Pancreas (tissue), 10 donors: ENCODE results near the gene POLR3H. TPM values are rescaled to one million over a fixed set of nuclear protein-coding genes. Genes with fewer than 3 reads are reported as not detected.

Experiments used
- ATAC-seq, 4 donors: fragments of 200-7000 bp; cut with Tn5 transposase; one replicate each; pipeline versions ENCODE4 v1.8.0 to v1.9.1; 2020; ENCODE audit warnings: mild to moderate bottlenecking in 4 of 4, moderate library complexity in 4 of 4
- DNase-seq, 6 donors: peaks; one replicate each; pipeline ENCODE4 v3.0.0-alpha.2; 2020
- FAIRE-seq: peaks from 2 replicates; lab custom pipeline; 2012; peaks lifted over from hg19 to GRCh38; lab: Jason Lieb, UNC
- H3K27ac ChIP-seq, 4 donors: fragments of 200-600 bp; sonication (generic); 1 replicate in 3 of 4; 2 replicates in 1 of 4; pipeline versions ENCODE4 v1.5.0 to v1.8.0; 2020
- H3K27me3 ChIP-seq, 4 donors: fragments of 200-600 bp; one replicate each; pipeline ENCODE4 v1.8.0; 2021
- H3K36me3 ChIP-seq, 3 donors: fragments of 200-600 bp; sonication (generic) in 1 of 3; one replicate each; pipeline versions ENCODE4 v1.5.0 to v1.8.0; 2020 to 2021
- H3K4me1 ChIP-seq, 3 donors: fragments of 200-600 bp; one replicate each; pipeline ENCODE4 v1.8.0; 2021
- H3K4me3 ChIP-seq, 4 donors: fragments of 200-600 bp; sonication (generic) in 2 of 4; one replicate each; pipeline versions ENCODE4 v1.5.0 to v1.8.0; 2020 to 2021
- H3K9me3 ChIP-seq, 4 donors: fragments of 200-600 bp; one replicate each; pipeline ENCODE4 v1.8.0; 2021
- CTCF ChIP-seq, 4 donors: fragments of 200-600 bp; sonication (generic) in 3 of 4; IDR thresholded peaks; one replicate each; pipeline versions ENCODE4 v1.5.0 to v1.8.0; 2021; ENCODE audit warnings: antibody characterized with exemption in 4 of 4
- WGBS, 2 donors: extraction: QIAGEN DNeasy Blood & Tissue Kit; methylation state at CpG; one replicate each; pipeline ENCODE4 v1.1.7; 2013; 5-methylcytosine and 5-hydroxymethylcytosine counted together
- intact Hi-C, 3 donors: fragments of 100-400 bp; cut with DNase I; formaldehyde crosslinking; loops; one replicate each; pipeline versions ENCODE4 v1.11.1 to v1.14.2; 2022
- polyA plus RNA-seq, 2 donors: library from polyadenylated mRNA; stranded (reverse); fragments of 200-250 nt; gene quantifications; one replicate each; pipeline ENCODE4 v1.2.3, GENCODE V29; 2013
- total RNA-seq, 6 donors: library from RNA; stranded (reverse); fragmentation: NEBNext Ultra II Directional in 4 of 6; extraction: Animal tissue kit (Norgen Biotek cat#: 25700) in 4 of 6; gene quantifications; one replicate each; pipeline versions ENCODE4 v1.2.1 to v1.2.4, GENCODE V29; 2021 to 2023
- donor health status: healthy with polysubstance abuse.
- donor health status: DM: no; HTN: no; CAD: no; lungs with moderate emphysema.
- donor health status: DM: no; HTN: no; CAD: no.
- donor health status: control.
- donor health status: control.
- donor health status: Bipolar disorder and iron deficiency.
- donor health status: DM: yes; HTN: yes; CAD: no.
- donor health status: DM: no; HTN: no; CAD: no.
- donor health status: DM: no; HTN: no; CAD: no.
- donor health status: DM: yes; HTN: yes; CAD: no.

Gene POLR3H
- total and polyA plus RNA-seq, 8 donors, result 11.0 to 22.0 (median 14.4) TPM

GRCh38 chr22:41478891-41479521 lies 65.3 kb downstream of the POLR3H start:
- Histone ChIP-seq H3K4me3 (no peak overlapping the region), H3K4me1 (peaks cover 0 to 5% (median 0%) of the 10 kb centered on the region in 3 donors), H3K27ac (no peak overlapping the region), H3K27me3 (no peaks in the 10 kb centered on the region), H3K9me3 (no peaks in the 10 kb centered on the region), H3K36me3 (no peaks in the 10 kb centered on the region)
- TF ChIP-seq CTCF (IDR thresholded peaks at IDR 0.05), result no peak
- DNase-seq (no peak), ATAC-seq (peak in 2 of 4 donors; percentile 33 to 43), FAIRE-seq (no peak)
- intact Hi-C loops, result no loop called here
- WGBS, 2 donors, result 75 to 82% methylated on average over 7 of the region's 7 CpGs

GRCh38 chr22:41478473-41478872 lies 65.8 kb downstream of the POLR3H start:
- FAIRE-seq (no peak), DNase-seq (no peak), ATAC-seq (no peak)
- no peak for TF ChIP-seq CTCF (IDR thresholded peaks at IDR 0.05)
- H3K4me1 ChIP-seq, result peaks cover 0 to 5% (median 0%) of the 10 kb centered on the region in 3 donors
- no peaks in the 10 kb centered on the region for H3K9me3 ChIP-seq
- no peaks in the 10 kb centered on the region for H3K36me3 ChIP-seq
- 72 to 96% methylated on average over 2 of the region's 2 CpGs for WGBS, 2 donors
- no peak overlapping the region for H3K4me3 ChIP-seq
- no peak overlapping the region for H3K27ac ChIP-seq
- intact Hi-C loops, result no loop called here
- no peaks in the 10 kb centered on the region for H3K27me3 ChIP-seq

Other genes with a start within 250 kb of the POLR3H start
- 10 to 100 TPM; 20.9 to 46.8 (median 27.0) TPM for gene ZC3H7B, start 242.9 kb downstream of the POLR3H start, total RNA-seq
- gene ZC3H7B, start 242.9 kb downstream of the POLR3H start, polyA plus RNA-seq, result 10 to 100 TPM; 24.7 to 36.3 TPM
- 10 to 100 TPM in 5 of 6 donors, 1 to 10 TPM in 1; 8.3 to 19.6 (median 17.6) TPM for gene TEF, start 162.5 kb downstream of the POLR3H start, total RNA-seq
- 10 to 100 TPM in 1 of 2 donors, 1 to 10 TPM in 1; 8.8 to 18.7 TPM for gene TEF, start 162.5 kb downstream of the POLR3H start, polyA plus RNA-seq
- 10 to 100 TPM; 11.0 to 30.5 (median 19.9) TPM for gene TOB2, start 97.7 kb downstream of the POLR3H start, total RNA-seq
- gene TOB2, start 97.7 kb downstream of the POLR3H start, polyA plus RNA-seq, result 10 to 100 TPM; 12.6 to 15.9 TPM
- 10 to 100 TPM in 5 of 6 donors, 1 to 10 TPM in 1; 8.8 to 18.6 (median 16.2) TPM for gene PHF5A, start 75.8 kb downstream of the POLR3H start, total RNA-seq
- 10 to 100 TPM; 22.1 to 29.7 TPM for gene PHF5A, start 75.8 kb downstream of the POLR3H start, polyA plus RNA-seq
- 10 to 100 TPM; 34.2 to 53.1 (median 40.8) TPM for gene ACO2, start 75.4 kb downstream of the POLR3H start, total RNA-seq
- 10 to 100 TPM; 19.2 to 33.2 TPM for gene ACO2, start 75.4 kb downstream of the POLR3H start, polyA plus RNA-seq
- gene CSDC2, start 16.5 kb upstream of the POLR3H start, total RNA-seq, result 10 to 100 TPM in 3 of 6 donors, 1 to 10 TPM in 3; 1.4 to 22.8 (median 11.4) TPM
- gene CSDC2, start 16.5 kb upstream of the POLR3H start, polyA plus RNA-seq, result 10 to 100 TPM in 1 of 2 donors, 1 to 10 TPM in 1; 8.6 to 50.9 TPM
- gene PMM1, start 45.4 kb upstream of the POLR3H start, total RNA-seq, result 10 to 100 TPM; 10.3 to 26.6 (median 20.2) TPM
- gene PMM1, start 45.4 kb upstream of the POLR3H start, polyA plus RNA-seq, result 10 to 100 TPM; 26.4 to 69.2 TPM
- gene DESI1, start 76.6 kb upstream of the POLR3H start, total RNA-seq, result 10 to 100 TPM in 3 of 6 donors, 1 to 10 TPM in 3; 8.2 to 14.8 (median 10.3) TPM
- gene DESI1, start 76.6 kb upstream of the POLR3H start, polyA plus RNA-seq, result 1 to 10 TPM; 9.5 to 9.6 TPM
- gene XRCC6, start 76.8 kb upstream of the POLR3H start, total RNA-seq, result 10 to 100 TPM; 49.8 to 85.4 (median 76.1) TPM
- 10 to 100 TPM; 51.5 to 86.4 TPM for gene XRCC6, start 76.8 kb upstream of the POLR3H start, polyA plus RNA-seq
- gene SNU13, start 144.4 kb upstream of the POLR3H start, total RNA-seq, result 10 to 100 TPM; 43.5 to 74.1 (median 59.5) TPM
- gene SNU13, start 144.4 kb upstream of the POLR3H start, polyA plus RNA-seq, result 10 to 100 TPM; 57.9 to 89.7 TPM
- gene MEI1, start 155.0 kb upstream of the POLR3H start, total RNA-seq, result 1 to 10 TPM in 1 of 6 donors, under 1 TPM in 4, not detected in 1; 0.28 to 2.3 (median 0.35) TPM
- gene MEI1, start 155.0 kb upstream of the POLR3H start, polyA plus RNA-seq, result under 1 TPM; 0.15 to 0.70 TPM